Central memory CD4-positive, alpha-beta T cell (primary cell): ENCODE results near the gene AKAP10.
"Not testable (repeated sequence)": the region's sequence is repeated elsewhere in the genome, so short reads cannot be mapped to it uniquely, and the experiment has no call there.

Source experiments
- DNase-seq: peaks from one replicate; pipeline ENCODE4 v3.0.0; 2022

Gene AKAP10

GRCh38 chr17:19911033-19911432, 66.6 kb downstream of the AKAP10 start:
- DNase-seq: no peak

GRCh38 chr17:19909139-19909538, 68.5 kb downstream of the AKAP10 start:
- no peak for DNase-seq

GRCh38 chr17:19905502-19905901, 72.1 kb downstream of the AKAP10 start:
- no peak for DNase-seq

GRCh38 chr17:19904924-19905323, 72.7 kb downstream of the AKAP10 start:
- no peak for DNase-seq

DNA sequence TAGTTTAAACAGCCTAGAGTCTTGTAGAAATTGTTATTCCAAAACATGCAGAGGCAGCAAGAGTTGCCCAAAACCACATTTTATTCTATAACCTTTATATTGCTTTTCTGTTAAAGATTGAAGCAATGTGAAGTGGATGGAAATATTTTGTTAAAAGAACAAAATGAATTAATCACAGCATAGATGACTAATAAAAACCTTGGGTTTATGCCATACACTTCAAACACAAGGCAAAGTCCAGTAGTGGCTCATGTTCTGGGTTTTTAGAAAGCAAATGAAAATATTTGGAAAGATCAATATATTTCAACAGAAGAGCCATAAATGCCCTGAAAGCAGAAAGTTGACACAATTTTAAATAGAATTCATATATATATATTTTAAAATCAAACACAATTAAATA, 73.2 kb downstream of the AKAP10 start:
- no peak for DNase-seq

- DNase-seq: no peak
Observed at GRCh38 chr17:19900809-19901208, 76.8 kb downstream of the AKAP10 start.

GRCh38 chr17:19897903-19898302, 79.7 kb downstream of the AKAP10 start:
- DNase-seq: no peak

DNA sequence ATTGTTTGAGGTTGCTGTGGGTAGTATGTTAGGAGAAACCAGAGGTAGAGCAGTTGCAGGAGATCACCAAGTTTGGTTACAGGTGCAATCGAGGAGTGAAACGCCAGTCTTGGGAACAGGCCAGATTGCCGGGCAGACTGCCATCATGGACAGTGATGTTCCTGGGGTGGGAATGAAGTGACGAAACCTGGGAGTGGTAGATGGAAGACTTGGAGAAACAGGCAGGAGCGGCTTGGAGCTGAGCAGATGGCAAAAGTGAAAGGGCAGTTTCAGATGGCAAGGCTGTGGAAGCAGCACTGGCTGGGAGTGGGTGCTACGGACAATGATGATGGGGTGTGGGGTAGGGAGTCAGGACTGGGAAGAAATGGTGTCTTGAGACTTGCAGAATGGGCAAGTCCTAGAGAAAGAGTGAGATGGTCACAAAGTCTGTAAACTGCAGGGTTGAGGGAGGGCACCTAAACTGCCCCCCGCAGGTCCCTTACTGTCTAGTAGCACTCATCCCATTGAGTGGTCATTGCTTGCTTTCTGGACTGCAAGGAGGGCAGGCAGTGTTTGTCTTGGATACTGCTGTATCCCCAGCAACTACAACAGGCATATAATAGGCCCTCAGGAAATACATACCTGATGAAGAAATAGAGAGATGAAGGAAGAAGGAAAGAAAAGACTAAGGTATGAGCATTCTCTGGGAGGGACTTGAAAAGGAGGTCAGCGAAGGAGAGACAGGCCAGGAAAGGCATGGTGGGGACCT, 80.4 kb downstream of the AKAP10 start:
- DNase-seq: no peak

GRCh38 chr17:19896679-19897078, 80.9 kb downstream of the AKAP10 start:
- DNase-seq: no peak

DNA sequence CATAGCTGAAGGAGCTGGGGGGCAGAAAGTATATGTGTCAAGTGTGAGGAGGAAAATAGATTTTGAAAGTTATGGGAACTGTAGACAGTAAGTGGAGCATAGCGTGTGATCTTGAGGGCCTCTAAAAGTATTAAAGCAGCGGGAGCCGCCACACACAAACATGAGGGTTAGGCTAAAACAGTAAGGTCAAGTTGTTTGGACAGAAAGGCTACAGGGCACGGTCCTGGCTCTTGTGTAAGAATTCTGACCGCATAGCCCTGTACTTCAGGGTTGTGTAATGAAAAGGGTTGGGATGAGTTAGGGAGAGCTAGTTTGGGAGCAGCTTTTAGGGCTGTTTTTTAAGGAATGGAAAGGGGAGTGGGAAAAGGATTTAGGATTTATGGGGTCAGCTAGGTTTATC, 87.1 kb downstream of the AKAP10 start:
- DNase-seq: not testable (repeated sequence)

- DNase-seq: not testable (repeated sequence)
Observed at GRCh38 chr17:19890001-19890400, 87.6 kb downstream of the AKAP10 start.

GRCh38 chr17:19886116-19886515, 91.5 kb downstream of the AKAP10 start:
- no peak for DNase-seq

DNA sequence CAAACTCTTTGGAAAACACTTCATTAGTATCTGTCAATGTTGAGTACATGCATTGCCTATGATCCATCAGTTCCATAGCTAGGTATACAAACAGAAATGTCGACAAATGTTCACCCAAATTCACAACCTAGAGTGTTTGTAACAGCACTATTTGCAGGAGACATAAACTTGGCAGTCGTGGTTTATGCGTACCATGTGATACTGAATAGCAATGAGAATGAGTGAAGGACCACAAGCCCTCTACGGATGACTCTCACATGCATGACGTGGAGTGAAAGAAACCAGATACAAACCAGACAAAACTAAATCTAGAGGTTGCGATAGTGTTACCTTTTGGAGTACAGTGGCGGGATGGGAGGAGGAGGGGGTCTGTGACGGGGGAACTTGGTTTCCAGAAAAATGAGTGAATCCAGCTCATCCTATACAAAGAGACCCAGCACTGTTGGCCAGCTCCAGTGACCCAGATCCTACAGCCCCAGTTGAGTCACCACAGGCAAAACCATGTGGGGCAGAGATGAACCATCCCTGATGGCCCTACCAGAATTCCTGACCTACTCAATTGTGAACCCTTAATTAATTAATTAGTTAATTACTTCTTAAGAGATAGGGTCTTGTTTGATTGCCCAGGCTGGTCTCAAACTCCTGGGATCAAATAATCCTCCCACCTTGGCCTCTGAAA, 94.0 kb downstream of the AKAP10 start:
- no peak for DNase-seq

DNA sequence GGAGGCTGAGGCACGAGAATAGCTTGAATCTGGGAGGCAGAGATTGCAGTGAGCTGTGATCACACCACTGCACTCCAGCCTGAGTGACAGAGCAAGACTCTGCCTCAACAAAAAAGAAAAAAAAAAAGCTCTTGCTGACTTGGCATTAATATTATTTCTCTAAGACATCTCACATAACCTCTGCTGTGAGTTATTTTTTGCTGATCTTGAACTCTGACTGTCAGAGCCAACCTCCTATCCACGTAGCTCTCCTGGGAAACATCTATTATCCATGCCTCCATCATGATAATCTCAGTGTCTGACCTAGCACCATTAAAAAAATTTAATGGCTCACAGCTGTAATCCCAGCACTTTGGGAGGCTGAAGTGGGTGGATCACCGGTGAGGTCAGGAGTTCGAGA, 97.2 kb downstream of the AKAP10 start:
- DNase-seq: no peak

DNA sequence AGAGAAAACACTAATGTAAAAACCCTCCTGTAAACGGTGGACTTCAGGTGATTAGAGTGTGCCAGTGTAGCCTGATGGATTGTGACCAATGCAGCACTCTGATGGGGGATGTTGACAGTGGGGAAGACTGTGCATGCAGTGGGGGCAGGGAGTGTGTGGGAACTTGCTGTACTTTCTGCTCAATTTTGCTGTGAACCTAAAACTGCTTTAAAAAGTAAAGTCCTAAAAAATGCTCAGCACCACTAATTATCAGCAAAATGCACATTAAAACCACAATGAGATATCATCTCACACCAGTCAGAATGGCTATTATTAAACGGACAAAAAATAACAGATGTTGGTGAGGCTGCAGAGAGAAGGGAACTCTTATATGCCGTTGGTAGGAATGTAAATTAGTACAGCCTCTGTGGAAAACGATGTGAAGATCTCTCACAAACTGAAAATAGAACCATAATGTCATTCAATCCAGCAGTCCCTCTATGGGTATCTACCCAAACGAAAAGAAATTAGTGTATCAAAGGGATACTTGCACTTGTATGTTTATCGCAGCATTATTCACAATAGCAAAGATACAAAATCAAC, 100.2 kb downstream of the AKAP10 start:
- DNase-seq: no peak

DNA sequence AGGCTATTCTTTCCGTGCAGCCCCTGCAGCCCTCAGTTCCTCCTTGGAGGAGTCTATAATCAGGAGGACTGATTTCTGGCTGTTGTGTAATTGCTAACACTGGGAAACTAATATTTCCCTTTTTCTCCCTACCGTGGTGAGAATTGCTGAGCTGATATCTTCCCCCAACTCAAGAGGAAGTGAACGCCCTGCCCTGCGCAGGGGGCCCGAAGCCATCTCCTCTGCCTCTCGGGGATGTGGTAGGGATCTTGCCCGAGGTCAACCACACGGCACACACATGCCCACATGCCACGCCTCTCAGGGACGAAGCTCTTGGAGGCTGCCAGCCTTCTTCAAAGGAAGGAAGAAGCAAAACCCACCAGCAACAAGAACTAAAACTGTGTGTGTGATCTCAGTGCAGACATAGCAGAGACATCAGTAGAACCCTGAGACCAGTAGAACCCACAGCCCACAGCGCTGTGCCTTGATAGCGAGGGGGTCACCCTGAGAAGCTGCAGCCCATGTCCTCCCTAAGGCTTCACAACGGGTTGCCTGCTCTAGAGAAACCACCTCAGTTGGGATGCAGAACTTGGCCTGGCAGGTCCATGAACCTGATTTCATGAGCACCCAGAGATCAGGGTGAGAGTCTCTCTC, 101.0 kb downstream of the AKAP10 start:
- peak; percentile 72 for DNase-seq

DNA sequence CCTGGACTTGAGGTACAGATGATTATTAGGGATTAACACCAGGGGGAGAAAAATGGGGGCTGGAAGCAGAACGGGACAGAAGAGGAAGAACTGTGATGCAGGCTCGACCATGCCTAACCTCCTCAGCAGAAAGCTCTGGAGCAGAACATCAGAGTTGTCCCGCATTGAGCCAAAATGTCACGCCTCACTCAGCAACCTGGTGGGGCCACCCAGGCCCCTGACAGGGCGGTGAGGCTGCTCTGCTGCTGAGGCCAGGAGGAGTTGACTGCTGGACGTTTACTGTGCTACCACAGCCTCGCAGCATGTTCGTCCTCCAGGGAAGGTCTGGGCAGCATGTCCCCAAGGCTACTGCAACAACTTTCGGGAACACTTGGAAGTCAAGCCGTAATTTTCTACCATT, 103.4 kb downstream of the AKAP10 start:
- DNase-seq: no peak

DNA sequence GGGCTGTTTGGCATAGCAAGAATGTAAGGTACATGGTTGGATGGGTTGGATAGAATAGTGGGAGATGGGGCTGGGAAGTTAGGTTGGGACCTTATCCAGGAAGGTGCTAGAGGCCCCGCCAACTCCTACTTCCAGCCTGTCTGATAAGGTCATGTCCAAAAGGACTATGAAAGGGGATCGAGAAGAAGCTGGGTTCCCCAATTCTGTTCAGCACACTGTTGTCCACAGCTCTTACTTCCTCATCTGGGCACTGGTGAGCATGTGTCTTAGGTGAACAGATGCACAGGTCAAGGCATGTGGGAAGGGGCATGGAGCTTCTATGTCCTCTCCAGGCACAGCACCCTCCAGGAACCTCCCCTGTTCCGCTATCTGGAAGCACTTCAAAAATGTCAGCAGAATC, 104.3 kb downstream of the AKAP10 start:
- DNase-seq: no peak

- no peak for DNase-seq
Observed at GRCh38 chr17:19868079-19868395, 109.6 kb downstream of the AKAP10 start.

DNA sequence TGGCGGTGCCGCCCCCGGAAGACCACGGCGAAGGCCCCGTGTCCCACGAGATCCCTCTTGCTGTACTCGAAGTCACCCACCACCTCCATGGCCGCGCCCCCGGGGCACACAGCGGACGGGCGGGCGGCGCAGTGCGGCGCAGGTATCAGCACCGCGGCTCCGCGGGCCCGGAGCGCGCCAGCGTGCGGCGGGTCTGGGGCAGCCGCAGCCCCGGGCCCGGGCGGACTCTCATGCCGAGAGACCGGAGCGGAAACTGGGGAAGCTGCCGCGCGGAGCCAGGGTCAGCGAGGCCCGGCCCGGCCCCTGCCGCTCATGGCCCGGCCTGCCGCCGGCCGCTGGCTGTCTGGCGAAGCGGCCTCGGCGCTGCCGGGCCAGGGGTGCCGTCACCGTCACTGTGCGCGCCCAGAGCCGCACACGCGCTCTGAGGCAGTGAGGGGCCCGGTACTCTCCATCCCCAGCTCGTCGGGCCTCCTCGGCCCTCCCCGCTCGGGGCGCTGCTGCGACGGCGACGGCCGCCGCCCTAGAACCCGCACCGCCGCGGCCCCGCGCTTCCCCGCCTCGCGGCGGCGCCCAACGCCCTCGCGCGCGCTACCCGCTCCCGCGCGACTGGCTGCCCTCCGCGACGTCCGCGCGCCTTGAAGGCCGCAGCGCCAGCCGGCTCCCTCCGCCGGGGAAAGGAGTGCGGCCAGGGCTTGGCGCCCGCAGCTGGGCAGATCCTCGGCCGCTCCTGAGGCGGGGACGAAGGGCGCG, 110.1 kb downstream of the AKAP10 start, which contains the start of gene ULK2:
Gene ULK2 (minus strand): TSS at position 608 of the 750 bp plus-strand sequence. CDS start 519 bp downstream, at position 89.
- DNase-seq: peak; percentile 41

GRCh38 chr17:19867079-19867328, 110.6 kb downstream of the AKAP10 start:
- peak; percentile 39 for DNase-seq

DNA sequence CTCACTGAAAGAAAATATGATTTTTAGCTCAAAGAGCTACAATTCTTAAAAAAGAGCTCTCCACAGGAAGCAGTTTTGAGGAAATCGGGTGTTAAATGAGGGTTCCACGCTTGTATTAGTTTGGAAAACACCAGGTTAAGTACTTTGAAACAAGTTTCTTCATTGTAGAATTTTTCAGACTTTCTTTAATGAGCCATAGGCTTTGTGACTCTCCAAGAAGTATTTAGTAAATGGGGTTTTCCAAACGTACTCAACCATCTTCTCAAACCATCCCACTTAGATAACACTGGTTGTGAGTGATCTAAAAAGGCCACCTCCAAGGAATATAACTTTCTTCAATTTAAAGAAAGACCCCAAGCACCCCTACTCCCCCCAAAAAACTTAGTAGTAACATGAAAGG, 112.6 kb downstream of the AKAP10 start:
- DNase-seq: no peak

DNA sequence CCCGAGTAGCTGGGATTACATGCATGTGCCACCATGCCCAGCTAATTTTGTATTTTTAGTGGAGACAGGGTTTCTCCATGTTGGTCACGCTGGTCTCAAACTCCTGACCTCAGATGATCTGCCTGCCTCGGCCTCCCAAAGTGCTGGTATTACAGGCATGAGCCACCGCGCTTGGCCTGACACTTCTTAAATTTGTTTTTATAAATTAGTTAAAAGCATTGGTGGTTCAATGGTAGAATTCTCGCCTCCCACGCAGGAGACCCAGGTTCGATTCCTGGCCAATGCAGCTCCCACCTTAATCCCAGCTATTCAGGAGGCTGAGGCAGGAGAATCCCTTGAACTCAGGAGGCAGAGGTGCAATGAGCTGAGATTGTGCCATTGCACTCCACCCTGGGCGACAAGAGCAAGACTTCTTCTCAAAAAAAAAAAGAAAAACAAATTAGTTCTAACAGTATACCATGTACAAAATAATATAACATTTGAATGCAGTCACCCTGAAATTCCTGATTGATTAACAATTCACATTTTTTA, 116.9 kb downstream of the AKAP10 start:
- not testable (repeated sequence) for DNase-seq
